HepG2 (cell line): Measurements from ENCODE around the gene KCTD19. TPM values are rescaled to one million over a fixed set of nuclear protein-coding genes. Genes with fewer than 3 reads are reported as not detected.
A peak's percentile ranks its signal among the peaks of the same experiment; 100 is the strongest.

Experiments used
- BORCS8-MEF2B ChIP-seq: sonication (generic); formaldehyde crosslinking; IDR thresholded peaks from 2 replicates; pipeline ENCODE4 v1.8.0; 2022; ENCODE audit warnings: mild to moderate bottlenecking, missing genetic modification reagents
- ELF4 ChIP-seq: sonication (generic); formaldehyde crosslinking; IDR thresholded peaks from 2 replicates; pipeline ENCODE4 v1.5.0; 2020; ENCODE audit warnings: missing genetic modification reagents, mild to moderate bottlenecking, moderate library complexity, borderline replicate concordance
- ETV5 ChIP-seq: IDR thresholded peaks from 2 replicates; pipeline ENCODE4 v1.6.1; 2018; ENCODE audit warnings: missing biosample characterization, missing genetic modification reagents, inconsistent platforms, borderline replicate concordance
- EZH2 ChIP-seq: conservative IDR thresholded peaks from 2 replicates; pipeline ENCODE4 v1.6.1; 2012; ENCODE audit warnings: mild to moderate bottlenecking, low read depth, low read length, moderate library complexity
- FIP1L1 ChIP-seq: fragments of 200-400 bp; formaldehyde crosslinking; IDR thresholded peaks from 2 replicates; pipeline ENCODE4 v1.6.1; 2018; ENCODE audit warnings: low read depth, mild to moderate bottlenecking, low read length, moderate library complexity, borderline replicate concordance; ENCODE audit not compliant: insufficient read depth
- FOSL1 ChIP-seq: sonication (generic); formaldehyde crosslinking; IDR thresholded peaks from 2 replicates; pipeline ENCODE4 v1.9.0; 2021; ENCODE audit warnings: missing genetic modification reagents, borderline replicate concordance
- GABPB1 ChIP-seq: IDR thresholded peaks from 2 replicates; pipeline ENCODE4 v1.6.1; 2016; ENCODE audit warnings: mild to moderate bottlenecking, missing genetic modification reagents, moderate library complexity, missing compliant biosample characterization
- HNF4A ChIP-seq: sonication (generic); formaldehyde crosslinking; IDR thresholded peaks from 2 replicates; pipeline ENCODE4 v1.4.0; 2020; ENCODE audit warnings: missing genetic modification reagents
- PAF1 ChIP-seq: IDR thresholded peaks from 2 replicates; pipeline ENCODE4 v1.6.1; 2016; ENCODE audit warnings: missing genetic modification reagents, missing compliant biosample characterization
- RBM22 ChIP-seq: fragments of 200-400 bp; formaldehyde crosslinking; optimal IDR thresholded peaks from 2 replicates; pipeline ENCODE3; 2017; ENCODE audit warnings: mild to moderate bottlenecking, low read length, moderate library complexity
- SOX6 ChIP-seq, 2 experiments: fragments of 450-650 bp in 1 of 2; sonication (generic) in 1 of 2; formaldehyde crosslinking in 1 of 2; IDR thresholded peaks; 2 replicates each; pipeline versions ENCODE4 v1.4.0 to v1.6.1; 2017 to 2020; ENCODE audit warnings: antibody characterized with exemption in 1 of 2, mild to moderate bottlenecking in 1 of 2, missing genetic modification reagents in 1 of 2
- SPEN ChIP-seq: sonication (generic); formaldehyde crosslinking; IDR thresholded peaks from 2 replicates; pipeline ENCODE4 v1.5.1; 2020; ENCODE audit warnings: low read depth, mild to moderate bottlenecking, missing genetic modification reagents
- SRSF1 ChIP-seq: fragments of 200-400 bp; formaldehyde crosslinking; optimal IDR thresholded peaks from 2 replicates; pipeline ENCODE3; 2017; ENCODE audit warnings: mild to moderate bottlenecking, low read depth, low read length, moderate library complexity
- TBX3 ChIP-seq: fragments of 450-650 bp; IDR thresholded peaks from 2 replicates; pipeline ENCODE4 v1.6.1; 2017; ENCODE audit warnings: antibody characterized with exemption, mild to moderate bottlenecking, inconsistent platforms, borderline replicate concordance
- TCF7L2 ChIP-seq: IDR thresholded peaks from 2 replicates; pipeline ENCODE4 v1.6.1; 2011; ENCODE audit warnings: mild to moderate bottlenecking, low read depth, low read length, moderate library complexity
- TOPORS ChIP-seq: sonication (generic); formaldehyde crosslinking; IDR thresholded peaks from 2 replicates; pipeline ENCODE4 v1.8.0; 2023; ENCODE audit warnings: mild to moderate bottlenecking, missing genetic modification reagents
- U2AF1 ChIP-seq: fragments of 200-400 bp; formaldehyde crosslinking; optimal IDR thresholded peaks from 2 replicates; pipeline ENCODE3; 2017; ENCODE audit warnings: mild to moderate bottlenecking, low read depth, low read length
- ZFP37 ChIP-seq: sonication (generic); formaldehyde crosslinking; IDR thresholded peaks from 2 replicates; pipeline ENCODE4 v1.4.0; 2020; ENCODE audit warnings: missing genetic modification reagents, borderline replicate concordance
- ZMYM3 ChIP-seq: sonication (generic); formaldehyde crosslinking; IDR thresholded peaks from 2 replicates; pipeline ENCODE4 v1.5.1; 2020; ENCODE audit warnings: mild to moderate bottlenecking, missing genetic modification reagents
- ZNF292 ChIP-seq: sonication (generic); formaldehyde crosslinking; IDR thresholded peaks from 2 replicates; pipeline ENCODE4 v1.8.1; 2022; ENCODE audit warnings: mild to moderate bottlenecking, low read depth, missing genetic modification reagents, borderline replicate concordance
- ZNF33B ChIP-seq: sonication (generic); formaldehyde crosslinking; IDR thresholded peaks from 2 replicates; pipeline ENCODE4 v1.5.1; 2020; ENCODE audit warnings: mild to moderate bottlenecking, missing genetic modification reagents
- ZNF367 ChIP-seq: sonication (generic); formaldehyde crosslinking; IDR thresholded peaks from 2 replicates; pipeline ENCODE4 v1.4.0; 2020; ENCODE audit warnings: missing genetic modification reagents, borderline replicate concordance
- ZNF431 ChIP-seq: sonication (generic); formaldehyde crosslinking; IDR thresholded peaks from 2 replicates; pipeline ENCODE4 v1.9.0; 2022; ENCODE audit warnings: missing genetic modification reagents, low read depth, mild to moderate bottlenecking, borderline replicate concordance
- ZNF558 ChIP-seq: sonication (generic); formaldehyde crosslinking; IDR thresholded peaks from 2 replicates; pipeline ENCODE4 v1.9.0; 2022; ENCODE audit warnings: mild to moderate bottlenecking, missing genetic modification reagents, borderline replicate concordance
- ZNF781 ChIP-seq: sonication (generic); formaldehyde crosslinking; IDR thresholded peaks from 2 replicates; pipeline ENCODE4 v1.5.1; 2020; ENCODE audit warnings: borderline replicate concordance, mild to moderate bottlenecking, missing genetic modification reagents; ENCODE audit errors: not compliant biosample characterization
- ZNF816 ChIP-seq: sonication (generic); formaldehyde crosslinking; IDR thresholded peaks from 2 replicates; pipeline ENCODE4 v1.8.0; 2022; ENCODE audit warnings: missing genetic modification reagents, mild to moderate bottlenecking, borderline replicate concordance
- polyA plus RNA-seq, 8 experiments: library from polyadenylated mRNA; depleted of rRNA in 3 of 8; stranded (reverse) in 7 of 8; unstranded in 1 of 8; fragments of >200 nt; fragmentation: Illumina TruSeq in 4 of 8; extraction: Trizol in 4 of 8; gene quantifications; 2 replicates each; pipeline versions ENCODE4 v1.2.1 to v1.2.3, GENCODE V29; 2011 to 2016; ENCODE audit warnings: low read depth in 4 of 8, missing spikeins in 1 of 8, mixed read lengths in 1 of 8; ENCODE audit not compliant: insufficient read depth in 1 of 8
- total RNA-seq, 5 experiments: library from RNA; depleted of rRNA; stranded (reverse); fragments of >200 nt; fragmentation: Illumina TruSeq; extraction: Trizol; gene quantifications; 2 replicates each; pipeline ENCODE4 v1.2.3, GENCODE V29; 2016; ENCODE audit warnings: low read depth in 1 of 5
- TF ChIP-seq, protein P1 (sequence below): sonication (generic); formaldehyde crosslinking; IDR thresholded peaks from 2 replicates; pipeline ENCODE4 v1.4.0; 2020; ENCODE audit warnings: missing genetic modification reagents, mild to moderate bottlenecking, borderline replicate concordance
- TF ChIP-seq, protein P2 (sequence below): sonication (generic); formaldehyde crosslinking; IDR thresholded peaks from 2 replicates; pipeline ENCODE4 v1.8.1; 2023; ENCODE audit warnings: mild to moderate bottlenecking, missing genetic modification reagents, borderline replicate concordance

Gene KCTD19
- total and polyA plus RNA-seq, 2 of the 13 experiments (the other 11 are each of a cell fraction or from before 2014, with no cell fraction given) = not detected

DNA sequence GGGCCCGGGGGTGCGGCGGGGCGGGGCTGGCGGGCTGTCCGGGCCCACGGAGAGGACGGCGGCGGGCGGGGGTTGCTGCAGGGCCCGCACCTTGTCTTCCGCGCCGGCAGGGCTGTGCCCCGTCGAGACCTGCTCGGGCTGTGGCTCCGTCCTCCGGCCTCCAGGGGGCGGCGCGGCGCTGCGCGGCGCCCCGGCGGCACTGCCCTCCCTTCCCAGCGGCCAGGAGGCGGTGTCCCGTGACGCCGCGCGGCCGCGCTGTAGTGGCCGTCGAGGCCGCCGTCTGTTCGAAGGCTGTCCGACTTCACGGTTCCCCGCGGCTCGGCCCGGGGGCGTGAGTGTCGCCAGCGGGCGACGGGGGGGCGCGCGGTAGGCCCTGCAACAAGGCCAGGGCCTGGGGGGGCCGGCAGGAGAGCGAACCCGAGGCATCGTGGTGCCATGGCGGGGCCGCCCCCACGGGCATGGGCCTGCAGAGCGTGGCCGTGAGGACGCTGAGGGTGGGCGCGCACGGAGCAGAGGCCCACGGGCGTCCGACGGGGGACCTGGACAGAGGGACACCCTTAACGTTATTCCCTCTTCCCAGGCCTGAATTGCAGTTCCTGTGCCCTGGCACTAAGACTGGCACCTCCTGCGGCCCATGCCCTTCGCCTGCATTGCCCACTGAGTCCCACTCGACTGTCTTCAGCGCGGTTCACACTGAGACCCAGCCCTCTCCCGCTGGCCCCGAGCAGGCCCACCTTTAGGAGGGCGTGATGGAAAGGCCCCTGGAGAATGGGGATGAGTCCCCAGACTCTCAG is 47.0 kb downstream of the KCTD19 start, which contains the start of gene PLEKHG4 (continued):
- TF ChIP-seq ZFP37 (CRISPR knock-in tag) (no peak), ZNF292 (no peak), ETV5 (CRISPR knock-in tag) (no peak), FOSL1 (CRISPR knock-in tag) (no peak), RBM22 (peak; percentile 70), SOX6 (IDR thresholded peaks at IDR 0.05) (no peak), SOX6 (CRISPR knock-in tag; IDR thresholded peaks at IDR 0.05) (no peak), TOPORS (CRISPR knock-in tag) (peak; percentile 98), SRSF1 (no peak), SPEN (peak; percentile 83), ZNF33B (peak; percentile 89; the same call in 1 of the 2 replicates), EZH2 (no peak), TCF7L2 (no peak), ZNF558 (CRISPR knock-in tag) (peak; percentile 95; the same call in 1 of the 2 replicates), GABPB1 (no peak; the same call in 1 of the 2 replicates), ZNF431 (CRISPR knock-in tag) (peak; percentile 80; the same call in 1 of the 2 replicates), BORCS8-MEF2B (CRISPR knock-in tag) (peak; percentile 96), ZNF781 (no peak), TBX3 (no peak), HNF4A (no peak), ELF4 (CRISPR knock-in tag) (no peak), U2AF1 (no peak), ZMYM3 (no peak), PAF1 (no peak), ZNF816 (no peak; the same call in 1 of the 2 replicates), FIP1L1 (no peak), ZNF367 (CRISPR knock-in tag) (no peak; the same call in 1 of the 2 replicates)
- TF ChIP-seq, protein P1, sequence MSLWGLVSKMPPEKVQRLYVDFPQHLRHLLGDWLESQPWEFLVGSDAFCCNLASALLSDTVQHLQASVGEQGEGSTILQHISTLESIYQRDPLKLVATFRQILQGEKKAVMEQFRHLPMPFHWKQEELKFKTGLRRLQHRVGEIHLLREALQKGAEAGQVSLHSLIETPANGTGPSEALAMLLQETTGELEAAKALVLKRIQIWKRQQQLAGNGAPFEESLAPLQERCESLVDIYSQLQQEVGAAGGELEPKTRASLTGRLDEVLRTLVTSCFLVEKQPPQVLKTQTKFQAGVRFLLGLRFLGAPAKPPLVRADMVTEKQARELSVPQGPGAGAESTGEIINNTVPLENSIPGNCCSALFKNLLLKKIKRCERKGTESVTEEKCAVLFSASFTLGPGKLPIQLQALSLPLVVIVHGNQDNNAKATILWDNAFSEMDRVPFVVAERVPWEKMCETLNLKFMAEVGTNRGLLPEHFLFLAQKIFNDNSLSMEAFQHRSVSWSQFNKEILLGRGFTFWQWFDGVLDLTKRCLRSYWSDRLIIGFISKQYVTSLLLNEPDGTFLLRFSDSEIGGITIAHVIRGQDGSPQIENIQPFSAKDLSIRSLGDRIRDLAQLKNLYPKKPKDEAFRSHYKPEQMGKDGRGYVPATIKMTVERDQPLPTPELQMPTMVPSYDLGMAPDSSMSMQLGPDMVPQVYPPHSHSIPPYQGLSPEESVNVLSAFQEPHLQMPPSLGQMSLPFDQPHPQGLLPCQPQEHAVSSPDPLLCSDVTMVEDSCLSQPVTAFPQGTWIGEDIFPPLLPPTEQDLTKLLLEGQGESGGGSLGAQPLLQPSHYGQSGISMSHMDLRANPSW (CRISPR knock-in tag) = no peak
- TF ChIP-seq, protein P2, sequence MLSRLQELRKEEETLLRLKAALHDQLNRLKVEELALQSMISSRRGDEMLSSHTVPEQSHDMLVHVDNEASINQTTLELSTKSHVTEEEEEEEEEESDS (CRISPR knock-in tag) = 0 out of 2 replicates have a peak, but pooled peaks have one; percentile 13
